ENCODE measurements around the gene CCR7. TPM values are rescaled to one million over a fixed set of nuclear protein-coding genes. Genes with fewer than 3 reads are reported as not detected.

The CCR7 gene
- total RNA-seq, 4 donors from 2014 or later, result 0.37 to 1.9 TPM; not detected in 2

- DNase-seq (ENCODE audit: low spot score) (no peak), ATAC-seq (ENCODE audit: low FRiP score) (no peak)
- TF ChIP-seq CTCF (IDR thresholded peaks at IDR 0.05), result no peak
Measured at GRCh38 chr17:40564195-40564882, 933 bp downstream of the CCR7 start.

- no peak for TF ChIP-seq CTCF (IDR thresholded peaks at IDR 0.05)
- DNase-seq (ENCODE audit: low spot score) (no peak), ATAC-seq (ENCODE audit: low FRiP score) (no peak)
Measured at GRCh38 chr17:40563220-40564052, 1.8 kb downstream of the CCR7 start.

GRCh38 chr17:40562838-40563219 lies 2.4 kb downstream of the CCR7 start:
- TF ChIP-seq CTCF (IDR thresholded peaks at IDR 0.05), result no peak
- no peak for DNase-seq (ENCODE audit: low spot score)
- no peak for ATAC-seq (ENCODE audit: low FRiP score)

GRCh38 chr17:40561871-40562611 lies 3.2 kb downstream of the CCR7 start:
- no peak for TF ChIP-seq CTCF (IDR thresholded peaks at IDR 0.05)
- DNase-seq (ENCODE audit: low spot score) (no peak), ATAC-seq (ENCODE audit: low FRiP score) (no peak)

- ATAC-seq (ENCODE audit: low FRiP score) (no peak), DNase-seq (ENCODE audit: low spot score) (no peak)
- no peak for TF ChIP-seq CTCF (IDR thresholded peaks at IDR 0.05)
Measured at GRCh38 chr17:40561294-40561870, 3.9 kb downstream of the CCR7 start.

GRCh38 chr17:40560592-40561293 lies 4.5 kb downstream of the CCR7 start:
- DNase-seq (ENCODE audit: low spot score) (no peak), ATAC-seq (ENCODE audit: low FRiP score) (no peak)
- TF ChIP-seq CTCF (IDR thresholded peaks at IDR 0.05), result no peak
